Activated naive CD4-positive, alpha-beta T cell treated with anti-CD3 and anti-CD28 coated beads, Interleukin-2, amount 50 U/mL, for 24 hours (primary cell): ENCODE results near the gene PHOX2B.

ENCODE experiments used
- H3K27ac Mint-ChIP-seq: one replicate; pipeline ENCODE4 v1.8.0; 2021; ENCODE audit warnings: mild to moderate bottlenecking, mixed read lengths
- H3K27me3 Mint-ChIP-seq: one replicate; pipeline ENCODE4 v1.8.0; 2021; ENCODE audit warnings: mixed read lengths
- H3K36me3 Mint-ChIP-seq: one replicate; pipeline ENCODE4 v1.8.0; 2021; ENCODE audit warnings: mixed read lengths
- H3K4me1 Mint-ChIP-seq: one replicate; pipeline ENCODE4 v1.8.0; 2021; ENCODE audit warnings: mixed read lengths
- H3K4me3 Mint-ChIP-seq: one replicate; pipeline ENCODE4 v1.8.0; 2021; ENCODE audit warnings: mild to moderate bottlenecking, mixed read lengths
- H3K9me3 Mint-ChIP-seq: one replicate; pipeline ENCODE4 v1.8.0; 2021; ENCODE audit warnings: mixed read lengths

PHOX2B gene

DNA sequence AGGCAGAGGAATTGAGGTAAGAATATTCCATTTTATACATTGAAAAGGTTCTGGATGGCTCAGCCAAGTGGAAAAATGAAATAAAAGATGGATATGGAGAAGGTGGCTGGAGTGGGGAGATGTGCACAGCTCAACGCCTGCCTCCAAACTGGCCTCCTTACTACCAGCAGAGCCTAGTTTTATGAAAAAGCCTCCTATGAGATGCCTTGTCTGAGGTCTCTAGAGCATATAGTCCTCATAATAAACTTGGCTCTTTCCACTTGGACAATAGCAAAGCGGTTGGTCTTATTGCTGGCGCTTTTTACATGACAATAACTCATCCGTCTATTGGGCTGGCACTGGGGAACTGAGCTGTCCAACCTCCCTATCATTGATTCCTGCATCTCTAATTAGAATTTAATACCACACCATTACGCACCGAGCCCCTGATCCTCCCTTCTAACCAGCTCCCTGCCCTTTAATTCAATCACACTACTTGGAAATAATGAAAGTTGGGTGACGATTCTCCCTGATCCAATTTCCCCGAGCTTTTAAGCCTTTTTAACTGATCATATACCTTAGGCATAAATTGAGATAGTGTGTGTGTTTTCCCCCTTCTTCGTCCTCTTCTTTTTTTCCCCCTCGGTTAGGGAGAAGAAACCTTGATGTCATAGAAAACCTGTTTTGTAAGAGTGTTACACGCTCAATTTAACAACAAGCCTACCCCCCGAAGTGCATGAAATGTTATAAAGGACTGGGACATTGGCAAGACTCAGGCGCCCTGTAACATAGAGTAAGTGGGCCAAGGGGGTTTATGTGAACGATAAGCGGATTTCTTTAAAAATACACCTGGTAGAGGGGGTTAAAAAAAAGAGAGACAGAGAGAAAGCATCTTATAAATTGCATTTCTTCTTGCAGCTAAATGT lies at the start of gene PHOX2B:
TSS of gene PHOX2B (minus strand) at position 155 of the 905 bp plus-strand sequence. CDS start at position 40, 115 bp downstream.
- H3K4me3 Mint-ChIP-seq = no peak within 1 kb of the TSS
- no peak within 1 kb of the TSS for H3K27ac Mint-ChIP-seq
- H3K27me3 Mint-ChIP-seq = peaks cover 66% of the 10 kb centered on the region
- no peaks in the 10 kb centered on the region for H3K36me3 Mint-ChIP-seq
- peaks cover 3% of the 10 kb centered on the region for H3K4me1 Mint-ChIP-seq
- H3K9me3 Mint-ChIP-seq = no peaks in the 10 kb centered on the region

- H3K36me3 Mint-ChIP-seq = no peaks in the 10 kb centered on the region
- H3K27ac Mint-ChIP-seq = no peak overlapping the region
- no peak overlapping the region for H3K4me3 Mint-ChIP-seq
- H3K27me3 Mint-ChIP-seq = peaks cover 12% of the 10 kb centered on the region
- H3K4me1 Mint-ChIP-seq = no peaks in the 10 kb centered on the region
- no peaks in the 10 kb centered on the region for H3K9me3 Mint-ChIP-seq
Observed at GRCh38 chr4:41797260-41797659, 48.7 kb upstream of the PHOX2B start.

DNA sequence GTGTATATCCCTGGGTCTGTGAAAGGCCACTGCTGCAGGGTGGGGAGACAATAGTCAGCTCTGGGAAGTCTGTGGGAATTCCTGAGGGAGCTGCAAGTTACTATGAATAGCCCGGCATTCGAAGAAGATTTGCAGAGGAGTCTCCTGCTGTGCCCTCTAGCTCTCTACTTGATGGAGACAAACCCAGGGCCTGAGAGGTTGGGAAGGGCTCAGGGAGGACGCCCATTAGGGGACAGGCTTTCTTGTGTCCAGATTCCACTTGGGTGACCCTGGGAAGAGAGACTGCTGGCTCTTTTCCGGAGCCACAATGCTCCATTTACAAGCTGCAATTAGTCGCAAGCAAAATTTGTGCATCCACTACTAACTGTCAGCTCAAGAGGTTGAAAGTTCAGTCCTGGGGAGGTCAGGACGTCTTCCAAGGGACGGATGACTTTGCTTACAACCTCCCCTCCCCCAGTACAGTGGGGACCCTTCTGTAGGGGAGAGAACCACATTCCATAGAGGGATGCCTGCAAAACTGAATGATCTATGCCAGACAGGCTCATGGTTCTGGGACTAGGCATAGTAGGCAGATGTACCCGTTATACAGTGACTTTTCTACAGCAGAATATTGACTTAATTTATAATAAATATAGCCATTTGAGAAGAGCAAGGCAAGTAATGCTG lies 48.2 kb upstream of the PHOX2B start:
- Mint-ChIP-seq H3K4me3 (no peak overlapping the region), H3K27me3 (peaks cover 12% of the 10 kb centered on the region), H3K36me3 (no peaks in the 10 kb centered on the region), H3K4me1 (no peaks in the 10 kb centered on the region), H3K27ac (no peak overlapping the region), H3K9me3 (peaks cover under 1% of the 10 kb centered on the region)

DNA sequence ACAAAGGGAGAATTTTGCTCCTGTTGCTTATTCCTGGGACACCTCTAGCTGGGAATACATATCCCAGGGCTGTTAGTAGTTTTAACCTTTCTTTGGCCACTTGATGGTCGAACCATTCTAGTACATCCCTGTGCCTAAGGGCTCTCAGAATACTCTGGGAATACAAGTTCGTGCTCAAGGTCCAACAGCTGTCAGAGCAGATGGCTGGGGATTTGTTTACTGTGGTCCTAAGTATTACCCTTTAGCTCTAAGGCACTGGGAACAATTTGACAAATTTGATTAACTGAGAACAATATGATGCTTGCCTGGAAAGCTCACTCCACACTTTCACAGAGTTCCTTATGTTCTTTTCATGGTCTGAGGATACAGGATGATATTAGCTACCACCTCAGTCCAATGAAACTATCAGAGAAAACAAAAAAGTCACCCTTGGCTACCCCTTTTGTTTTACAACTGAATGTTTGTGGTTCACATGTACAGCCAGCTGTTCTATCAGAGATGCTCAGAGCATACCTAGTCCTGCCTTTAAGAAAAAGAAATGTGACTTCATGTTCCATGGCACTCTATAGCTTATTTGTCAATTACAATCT lies 47.4 kb upstream of the PHOX2B start:
- no peaks in the 10 kb centered on the region for H3K4me1 Mint-ChIP-seq
- H3K9me3 Mint-ChIP-seq = peaks cover 5% of the 10 kb centered on the region
- no peak overlapping the region for H3K27ac Mint-ChIP-seq
- no peak overlapping the region for H3K4me3 Mint-ChIP-seq
- H3K27me3 Mint-ChIP-seq = peaks cover 15% of the 10 kb centered on the region
- no peaks in the 10 kb centered on the region for H3K36me3 Mint-ChIP-seq

GRCh38 chr4:41792166-41792565 lies 43.6 kb upstream of the PHOX2B start:
- Mint-ChIP-seq H3K27ac (no peak overlapping the region), H3K36me3 (no peaks in the 10 kb centered on the region), H3K27me3 (peaks cover 14% of the 10 kb centered on the region), H3K4me1 (no peaks in the 10 kb centered on the region), H3K9me3 (peaks cover 5% of the 10 kb centered on the region), H3K4me3 (no peak overlapping the region)

GRCh38 chr4:41791557-41791956 lies 43.0 kb upstream of the PHOX2B start:
- Mint-ChIP-seq H3K4me3 (no peak overlapping the region), H3K27ac (no peak overlapping the region), H3K4me1 (no peaks in the 10 kb centered on the region), H3K9me3 (peaks cover 5% of the 10 kb centered on the region), H3K27me3 (peaks cover 14% of the 10 kb centered on the region), H3K36me3 (no peaks in the 10 kb centered on the region)

DNA sequence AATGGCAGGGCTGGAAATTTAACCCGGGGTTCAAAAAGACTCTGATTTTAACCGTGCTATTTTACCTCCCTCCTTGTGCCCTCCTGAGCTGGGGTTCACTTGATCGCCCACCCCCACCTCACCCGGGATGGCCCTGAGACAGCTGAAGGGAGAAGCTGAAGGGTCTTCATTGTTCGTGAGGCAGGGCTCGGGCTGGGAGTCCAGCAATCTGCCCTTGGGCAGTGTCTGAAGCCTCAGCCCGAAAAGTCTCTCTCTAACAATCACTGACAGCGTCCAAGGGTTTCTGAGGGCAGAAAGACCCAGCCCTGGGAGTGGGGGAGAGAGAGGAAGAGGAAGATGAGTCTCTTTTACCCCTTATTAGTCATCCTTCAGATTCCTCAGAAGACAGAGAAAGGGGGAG lies 39.4 kb upstream of the PHOX2B start:
- Mint-ChIP-seq H3K36me3 (no peaks in the 10 kb centered on the region), H3K27me3 (peaks cover 7% of the 10 kb centered on the region), H3K4me1 (no peaks in the 10 kb centered on the region), H3K4me3 (no peak overlapping the region), H3K27ac (no peak overlapping the region), H3K9me3 (peaks cover 5% of the 10 kb centered on the region)

DNA sequence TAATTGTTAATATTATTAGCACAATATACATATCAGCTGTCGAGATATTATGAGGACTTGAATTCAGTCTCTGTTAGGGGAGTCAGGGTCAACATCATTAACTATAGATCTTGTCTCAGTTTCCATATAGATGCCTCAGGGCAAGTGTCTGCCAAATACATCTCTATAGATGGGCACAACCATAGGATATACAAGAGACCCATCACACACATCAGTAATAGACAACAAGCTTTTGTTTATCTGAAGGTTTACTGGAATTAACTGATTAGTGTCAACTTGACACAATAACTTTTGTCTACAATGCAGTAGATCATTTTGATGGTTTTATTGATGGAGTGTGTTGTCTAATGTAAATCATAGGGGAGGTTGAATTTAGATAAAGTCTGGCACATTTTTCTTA lies 37.1 kb upstream of the PHOX2B start:
- H3K27ac Mint-ChIP-seq = no peak overlapping the region
- no peak overlapping the region for H3K4me3 Mint-ChIP-seq
- H3K4me1 Mint-ChIP-seq = no peaks in the 10 kb centered on the region
- H3K36me3 Mint-ChIP-seq = no peaks in the 10 kb centered on the region
- H3K9me3 Mint-ChIP-seq = no peaks in the 10 kb centered on the region
- peaks cover 3% of the 10 kb centered on the region for H3K27me3 Mint-ChIP-seq

GRCh38 chr4:41784191-41784979 lies 35.9 kb upstream of the PHOX2B start:
- Mint-ChIP-seq H3K4me1 (no peaks in the 10 kb centered on the region), H3K4me3 (no peak overlapping the region), H3K27ac (no peak overlapping the region), H3K27me3 (peaks cover 2% of the 10 kb centered on the region), H3K9me3 (no peaks in the 10 kb centered on the region), H3K36me3 (no peaks in the 10 kb centered on the region)

GRCh38 chr4:41776466-41776865 lies 27.9 kb upstream of the PHOX2B start:
- Mint-ChIP-seq H3K27ac (no peak overlapping the region), H3K9me3 (no peaks in the 10 kb centered on the region), H3K36me3 (no peaks in the 10 kb centered on the region), H3K4me1 (no peaks in the 10 kb centered on the region), H3K4me3 (no peak overlapping the region), H3K27me3 (peaks cover 4% of the 10 kb centered on the region)

DNA sequence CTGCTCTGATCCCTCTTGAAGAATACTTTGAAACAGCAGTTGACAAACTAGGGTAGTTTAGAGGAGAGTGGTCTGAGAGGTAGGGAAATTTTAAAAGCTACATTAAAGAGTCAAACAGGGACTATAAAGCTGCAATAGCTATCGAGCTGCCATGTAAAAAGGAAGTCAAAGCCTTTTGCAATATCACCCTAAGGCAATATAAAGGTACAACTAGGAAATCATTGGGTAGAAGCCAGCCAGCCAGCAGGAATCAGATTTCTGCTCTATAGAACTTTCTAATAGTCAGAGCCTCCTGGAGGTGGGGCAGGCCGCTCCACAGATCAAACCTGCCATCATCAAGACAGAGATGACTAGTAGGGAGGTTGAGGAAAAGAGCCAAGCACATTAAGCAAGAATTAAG lies 15.2 kb upstream of the PHOX2B start:
- peaks cover 3% of the 10 kb centered on the region for H3K27me3 Mint-ChIP-seq
- H3K4me1 Mint-ChIP-seq = no peaks in the 10 kb centered on the region
- H3K4me3 Mint-ChIP-seq = no peak overlapping the region
- no peaks in the 10 kb centered on the region for H3K9me3 Mint-ChIP-seq
- H3K27ac Mint-ChIP-seq = no peak overlapping the region
- H3K36me3 Mint-ChIP-seq = no peaks in the 10 kb centered on the region

DNA sequence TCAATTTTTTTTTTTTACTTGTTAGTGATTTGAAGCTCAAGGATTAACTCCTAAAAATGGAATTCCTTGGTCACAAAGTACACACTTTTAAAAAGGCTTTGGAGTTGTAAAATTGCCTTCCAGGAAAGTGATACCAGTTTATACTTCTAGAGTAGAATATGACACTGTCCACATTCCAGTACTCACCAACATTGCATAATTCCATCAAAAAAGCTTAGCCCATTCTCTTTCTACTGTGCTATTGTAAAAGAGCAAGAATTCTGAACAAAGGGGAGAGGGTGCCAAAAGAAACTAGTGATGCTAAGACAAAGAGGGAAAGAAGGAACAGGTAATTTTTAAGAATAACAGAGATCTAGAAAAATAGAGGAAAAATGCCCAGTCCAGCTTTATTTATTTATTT lies 10.4 kb upstream of the PHOX2B start:
- no peaks in the 10 kb centered on the region for H3K4me1 Mint-ChIP-seq
- no peaks in the 10 kb centered on the region for H3K9me3 Mint-ChIP-seq
- no peak overlapping the region for H3K27ac Mint-ChIP-seq
- H3K4me3 Mint-ChIP-seq = no peak overlapping the region
- H3K36me3 Mint-ChIP-seq = no peaks in the 10 kb centered on the region
- H3K27me3 Mint-ChIP-seq = peaks cover 12% of the 10 kb centered on the region

DNA sequence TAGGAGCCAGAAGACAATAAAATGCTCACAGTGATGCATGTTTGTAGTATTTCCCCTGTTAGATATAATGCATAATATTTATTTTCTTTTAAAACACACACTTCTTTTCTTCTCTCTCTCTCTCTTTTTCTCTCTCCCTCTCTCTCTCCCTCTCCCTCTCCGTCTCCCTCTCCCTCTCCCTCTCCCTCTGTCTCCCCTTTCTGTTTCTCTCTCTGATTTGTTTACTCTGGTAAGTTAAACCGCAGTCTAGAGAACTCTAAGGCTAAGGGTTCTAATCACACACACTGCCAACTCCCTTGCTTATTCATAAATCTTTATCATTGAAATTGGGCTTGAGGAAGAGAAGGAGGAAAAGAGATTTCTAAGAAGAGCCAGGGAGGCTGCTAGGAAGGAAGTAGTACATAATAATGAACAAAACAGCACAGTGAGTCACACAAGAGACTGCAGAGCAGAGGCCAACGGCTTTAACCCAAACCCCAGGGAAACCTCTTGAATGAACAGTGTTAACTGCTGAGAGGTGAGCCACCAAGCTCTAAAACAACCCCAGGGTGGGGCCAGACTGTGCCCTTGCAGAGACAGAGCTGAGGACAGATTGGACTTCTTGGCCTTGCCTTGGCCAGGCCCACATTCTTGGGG lies 9.1 kb upstream of the PHOX2B start:
- H3K9me3 Mint-ChIP-seq = no peaks in the 10 kb centered on the region
- H3K4me1 Mint-ChIP-seq = no peaks in the 10 kb centered on the region
- H3K27me3 Mint-ChIP-seq = peaks cover 21% of the 10 kb centered on the region
- H3K36me3 Mint-ChIP-seq = no peaks in the 10 kb centered on the region
- H3K27ac Mint-ChIP-seq = no peak overlapping the region
- H3K4me3 Mint-ChIP-seq = no peak overlapping the region

GRCh38 chr4:41753942-41754341 lies 5.4 kb upstream of the PHOX2B start:
- H3K27ac Mint-ChIP-seq = no peak overlapping the region
- no peaks in the 10 kb centered on the region for H3K36me3 Mint-ChIP-seq
- peaks cover 46% of the 10 kb centered on the region for H3K27me3 Mint-ChIP-seq
- no peak overlapping the region for H3K4me3 Mint-ChIP-seq
- H3K9me3 Mint-ChIP-seq = no peaks in the 10 kb centered on the region
- H3K4me1 Mint-ChIP-seq = no peaks in the 10 kb centered on the region
